GM10266 (cell line): ENCODE data around the gene MEA1.
A peak's percentile ranks its signal among the peaks of the same experiment; 100 is the strongest.

Source experiments
- DNase-seq: peaks from one replicate; pipeline ENCODE4 v3.0.0; 2012; ENCODE audit errors: extremely low spot score
- CTCF ChIP-seq: IDR thresholded peaks from 2 replicates; pipeline ENCODE4 v1.5.1; 2012; ENCODE audit warnings: mild to moderate bottlenecking, low read depth; ENCODE audit not compliant: control insufficient read depth, insufficient read depth; ENCODE audit errors: missing control alignments

Gene MEA1

DNA sequence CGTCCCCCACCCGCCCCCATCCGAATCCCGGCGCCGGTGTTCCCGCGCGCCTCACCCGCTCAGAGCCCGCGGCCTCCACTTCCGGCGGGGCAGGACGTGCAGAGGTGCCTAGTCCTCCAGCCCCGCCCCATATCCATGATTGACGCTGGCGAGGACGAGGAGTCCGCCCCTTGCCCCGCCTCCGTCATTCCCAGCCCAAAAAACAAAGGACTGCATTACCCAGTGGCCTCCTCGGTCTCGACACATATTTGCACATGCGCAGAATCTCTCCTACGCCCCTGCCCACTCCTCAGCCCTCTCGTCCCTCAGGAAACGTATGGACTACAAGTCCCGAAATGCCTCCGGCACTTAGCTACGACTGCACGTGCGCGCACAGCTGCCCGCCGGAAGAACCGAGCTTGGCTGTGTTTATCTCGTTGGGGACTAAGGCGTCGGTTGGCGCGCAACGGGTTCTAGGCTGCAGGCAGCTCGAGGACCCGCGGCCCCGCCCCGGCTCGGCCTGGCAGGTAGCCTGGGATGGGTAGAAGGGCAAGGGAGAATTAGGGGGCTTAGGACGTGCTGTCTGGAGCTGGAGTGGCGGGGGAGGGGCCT lies at the start of gene MEA1, which contains the start of gene KLHDC3:
Gene MEA1, minus strand, starts transcription at position 104 of the 591 bp plus-strand sequence. CDS start 133 bp downstream, outside the sequence.
Gene KLHDC3, plus strand, starts transcription at position 407 of the 591 bp plus-strand sequence. CDS start 2,944 bp downstream, outside the sequence.
- peak; percentile 99 for DNase-seq
- TF ChIP-seq CTCF = no peak

GRCh38 chr6:43062818-43063217 lies 49.1 kb upstream of the MEA1 start:
- no peak for DNase-seq

DNA sequence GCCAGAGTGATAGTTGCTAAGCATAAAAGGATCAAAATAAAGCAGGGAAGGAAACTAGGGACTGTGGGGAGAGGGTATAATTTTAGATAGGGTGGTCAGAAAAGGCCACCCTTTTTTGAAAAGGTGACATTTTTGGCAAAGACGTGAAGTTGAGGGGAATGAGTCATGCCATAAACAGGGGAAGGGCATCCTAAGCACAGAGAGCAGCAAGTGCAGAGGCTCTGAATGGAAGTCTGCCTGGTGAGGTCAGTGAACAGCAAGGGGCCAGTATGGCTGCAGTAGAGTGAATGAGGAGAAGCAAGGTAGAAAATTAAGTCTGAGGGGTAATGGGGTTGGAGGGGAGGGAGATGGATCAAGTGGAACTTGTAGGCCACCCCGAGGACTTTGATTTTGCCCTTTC lies 48.1 kb upstream of the MEA1 start:
- DNase-seq = no peak
- no peak for TF ChIP-seq CTCF

More at GRCh38 chr6:43062818-43063217, 49.1 kb upstream of the MEA1 start:
- no peak for TF ChIP-seq CTCF

- no peak for TF ChIP-seq CTCF
- no peak for DNase-seq
Measured at GRCh38 chr6:43060755-43061633, 47.2 kb upstream of the MEA1 start.

GRCh38 chr6:43060034-43060754 lies 46.4 kb upstream of the MEA1 start:
- no peak for DNase-seq
- TF ChIP-seq CTCF = no peak

DNA sequence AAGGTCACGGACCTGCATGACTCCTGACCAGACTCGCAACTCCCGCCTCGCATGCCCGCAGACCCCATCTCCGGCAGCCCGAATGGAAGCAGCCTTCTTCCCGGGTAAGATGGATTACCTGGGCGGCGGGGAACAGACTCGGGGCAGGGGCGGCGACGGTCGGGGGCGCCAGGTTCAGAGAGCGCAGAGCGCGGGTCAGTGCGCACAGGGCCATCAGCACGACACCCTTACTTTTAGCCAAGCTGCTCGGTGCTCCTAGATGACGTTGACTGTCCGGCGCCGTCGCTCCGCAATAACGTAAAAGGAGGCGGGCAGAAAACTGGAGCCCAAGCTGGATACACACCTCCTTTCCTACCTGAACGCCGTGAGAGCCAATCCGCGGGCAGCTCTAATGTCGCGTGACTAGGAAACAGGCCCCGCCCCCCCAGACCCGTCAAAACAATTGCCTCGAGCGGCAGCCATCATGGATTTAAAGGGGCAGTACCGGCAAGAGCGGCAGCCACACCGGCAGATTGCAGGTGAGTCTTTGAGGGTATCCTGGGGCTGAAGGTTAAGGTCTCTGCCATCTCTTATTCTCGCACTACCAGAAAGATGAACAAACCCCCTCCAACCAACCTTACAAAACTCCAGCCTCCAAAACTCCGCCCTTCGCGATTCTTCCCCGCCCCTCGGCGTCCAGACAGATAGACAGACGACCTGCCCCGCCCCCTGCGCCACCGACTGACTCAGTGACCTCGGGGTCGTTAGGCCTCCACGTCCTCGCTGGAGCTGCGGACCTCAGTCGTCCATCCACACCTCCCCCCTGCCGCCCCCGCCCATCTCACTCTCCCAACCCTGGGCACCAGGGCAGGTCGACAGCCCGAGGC lies 45.7 kb upstream of the MEA1 start, which contains the start of the genes KLC4 and MRPL2:
Gene KLC4, plus strand, starts transcription at position 464 of the 866 bp plus-strand sequence. CDS start 1,705 bp downstream, outside the sequence.
Gene MRPL2, minus strand, starts transcription at position 267 of the 866 bp plus-strand sequence. Its CDS starts 53 bp downstream, at position 214.
- no peak for TF ChIP-seq CTCF
- peak; percentile 99 for DNase-seq
